SK-N-SH treated with all-trans-retinoic acid at 6 μM for 48 hours (cell line): Measurements from ENCODE around the gene CCDC194.
"Not testable (repeated sequence)": the region's sequence is repeated elsewhere in the genome, so short reads cannot be mapped to it uniquely, and the experiment has no call there.

ENCODE experiments used
- ATAC-seq: fragments of 200-7000 bp; cut with Tn5 transposase; 3 replicates; pipeline ENCODE4 v1.9.1; 2020; ENCODE audit warnings: mild to moderate bottlenecking, moderate library complexity
- ARNTL ChIP-seq: fragments of 450-650 bp; formaldehyde crosslinking; IDR thresholded peaks from 2 replicates; pipeline ENCODE4 v1.5.0; 2020; ENCODE audit warnings: low read depth, mild to moderate bottlenecking, moderate library complexity, borderline replicate concordance
- CSDC2 ChIP-seq: fragments of 250-450 bp; sonication (Bioruptor Pico); IDR thresholded peaks from 2 replicates; pipeline ENCODE4 v1.5.0; 2020; ENCODE audit warnings: mild to moderate bottlenecking, moderate library complexity
- ESRRG ChIP-seq: fragments of 250-450 bp; sonication (Bioruptor Pico); IDR thresholded peaks from 2 replicates; pipeline ENCODE4 v1.6.1; 2021; ENCODE audit warnings: mild to moderate bottlenecking
- ISL1 ChIP-seq: fragments of 250-450 bp; sonication (Bioruptor Pico); IDR thresholded peaks from 2 replicates; pipeline ENCODE4 v2.1.2; 2022; ENCODE audit warnings: mild to moderate bottlenecking, moderate library complexity
- OSR1 ChIP-seq: fragments of 250-450 bp; sonication (Bioruptor Pico); IDR thresholded peaks from 2 replicates; pipeline ENCODE4 v1.8.0; 2022; ENCODE audit warnings: moderate library complexity, mild to moderate bottlenecking, inconsistent platforms
- PATZ1 ChIP-seq: fragments of 250-450 bp; sonication (Bioruptor Pico); IDR thresholded peaks from 2 replicates; pipeline ENCODE4 v1.8.0; 2020; ENCODE audit warnings: mild to moderate bottlenecking, moderate library complexity, borderline replicate concordance
- PPARA ChIP-seq: fragments of 250-450 bp; sonication (Bioruptor Pico); IDR thresholded peaks from 2 replicates; pipeline ENCODE4 v1.5.0; 2020; ENCODE audit warnings: mild to moderate bottlenecking, borderline replicate concordance
- RARB ChIP-seq: fragments of 250-450 bp; sonication (Bioruptor Pico); IDR thresholded peaks from 2 replicates; pipeline ENCODE4 v1.8.0; 2021; ENCODE audit warnings: mild to moderate bottlenecking, moderate library complexity
- SNAI2 ChIP-seq: fragments of 250-450 bp; sonication (Bioruptor Pico); IDR thresholded peaks from 2 replicates; pipeline ENCODE4 v1.5.0; 2020; ENCODE audit warnings: mild to moderate bottlenecking, moderate library complexity
- TCF4 ChIP-seq: fragments of 250-450 bp; sonication (Bioruptor Pico); IDR thresholded peaks from 2 replicates; pipeline ENCODE4 v1.8.0; 2021; ENCODE audit warnings: mild to moderate bottlenecking, moderate library complexity, borderline replicate concordance
- TSHZ2 ChIP-seq: fragments of 250-450 bp; sonication (Bioruptor Pico); IDR thresholded peaks from 2 replicates; pipeline ENCODE4 v1.5.0; 2020; ENCODE audit warnings: mild to moderate bottlenecking, moderate library complexity
- ZC3H10 ChIP-seq: fragments of 250-450 bp; sonication (Bioruptor Pico); IDR thresholded peaks from 2 replicates; pipeline ENCODE4 v1.5.1; 2021; ENCODE audit warnings: mild to moderate bottlenecking, moderate library complexity
- ZFP3 ChIP-seq: fragments of 250-450 bp; sonication (Bioruptor Pico); IDR thresholded peaks from 2 replicates; pipeline ENCODE4 v1.5.0; 2020; ENCODE audit warnings: mild to moderate bottlenecking, moderate library complexity
- ZFP30 ChIP-seq: fragments of 450-650 bp; formaldehyde crosslinking; IDR thresholded peaks from 2 replicates; pipeline ENCODE4 v1.5.0; 2022; ENCODE audit warnings: mild to moderate bottlenecking, moderate library complexity
- ZNF565 ChIP-seq: fragments of 450-650 bp; formaldehyde crosslinking; conservative IDR thresholded peaks from 2 replicates; pipeline ENCODE4 v1.5.0; 2020; ENCODE audit warnings: low read depth, mild to moderate bottlenecking, moderate library complexity
- ZNF8 ChIP-seq: fragments of 450-650 bp; formaldehyde crosslinking; IDR thresholded peaks from 2 replicates; pipeline ENCODE4 v1.5.0; 2020; ENCODE audit warnings: mild to moderate bottlenecking, moderate library complexity
- TF ChIP-seq, protein P1 (sequence below): fragments of 250-450 bp; sonication (Bioruptor Pico); IDR thresholded peaks from 2 replicates; pipeline ENCODE4 v1.5.1; 2021; ENCODE audit warnings: mild to moderate bottlenecking, moderate library complexity
- TF ChIP-seq, protein P2 (sequence below): fragments of 250-450 bp; sonication (Bioruptor Pico); IDR thresholded peaks from 2 replicates; pipeline ENCODE4 v1.8.0; 2021; ENCODE audit warnings: low read depth, mild to moderate bottlenecking, moderate library complexity, borderline replicate concordance
- TF ChIP-seq, protein P3 (sequence below): fragments of 250-450 bp; sonication (Bioruptor Pico); IDR thresholded peaks from 2 replicates; pipeline ENCODE4 v1.5.1; 2020; ENCODE audit warnings: low read depth, mild to moderate bottlenecking, moderate library complexity

CCDC194 gene

GRCh38 chr19:17370026-17370587, 23.9 kb downstream of the CCDC194 start:
- ATAC-seq = no peak
- TF ChIP-seq PATZ1 (CRISPR knock-in tag) (no peak), ISL1 (CRISPR knock-in tag) (no peak), ZC3H10 (CRISPR knock-in tag) (no peak), RARB (CRISPR knock-in tag) (no peak), CSDC2 (no peak)

DNA sequence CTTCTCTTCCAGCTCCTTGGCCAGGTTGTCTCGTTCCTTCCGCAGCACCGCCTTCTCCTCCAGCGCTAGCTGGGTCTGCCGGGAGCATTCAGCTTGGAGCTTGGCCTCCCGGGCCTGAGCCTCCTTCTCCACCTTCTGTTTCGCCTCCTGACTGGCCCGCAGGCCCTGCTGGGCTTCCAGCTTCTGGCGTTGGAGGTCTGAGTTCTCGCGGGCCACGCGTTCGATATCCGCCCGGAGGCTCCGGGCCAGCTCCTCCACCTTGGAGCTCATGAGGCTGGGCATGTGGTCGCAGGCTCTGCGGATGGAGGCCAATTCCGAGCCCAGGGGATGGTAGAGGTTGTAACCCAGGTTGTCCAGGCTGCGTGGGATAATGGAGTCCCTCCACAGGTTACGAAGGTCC, 28.6 kb downstream of the CCDC194 start:
- no peak for ATAC-seq
- TF ChIP-seq ZFP3 = no peak
- TF ChIP-seq ZNF8 (CRISPR knock-in tag) = no peak
- TF ChIP-seq SNAI2 (CRISPR knock-in tag) = no peak
- no peak for TF ChIP-seq CSDC2
- TF ChIP-seq, protein P1, sequence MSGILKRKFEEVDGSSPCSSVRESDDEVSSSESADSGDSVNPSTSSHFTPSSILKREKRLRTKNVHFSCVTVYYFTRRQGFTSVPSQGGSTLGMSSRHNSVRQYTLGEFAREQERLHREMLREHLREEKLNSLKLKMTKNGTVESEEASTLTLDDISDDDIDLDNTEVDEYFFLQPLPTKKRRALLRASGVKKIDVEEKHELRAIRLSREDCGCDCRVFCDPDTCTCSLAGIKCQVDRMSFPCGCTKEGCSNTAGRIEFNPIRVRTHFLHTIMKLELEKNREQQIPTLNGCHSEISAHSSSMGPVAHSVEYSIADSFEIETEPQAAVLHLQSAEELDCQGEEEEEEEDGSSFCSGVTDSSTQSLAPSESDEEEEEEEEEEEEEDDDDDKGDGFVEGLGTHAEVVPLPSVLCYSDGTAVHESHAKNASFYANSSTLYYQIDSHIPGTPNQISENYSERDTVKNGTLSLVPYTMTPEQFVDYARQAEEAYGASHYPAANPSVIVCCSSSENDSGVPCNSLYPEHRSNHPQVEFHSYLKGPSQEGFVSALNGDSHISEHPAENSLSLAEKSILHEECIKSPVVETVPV = no peak
- TF ChIP-seq, protein P2, sequence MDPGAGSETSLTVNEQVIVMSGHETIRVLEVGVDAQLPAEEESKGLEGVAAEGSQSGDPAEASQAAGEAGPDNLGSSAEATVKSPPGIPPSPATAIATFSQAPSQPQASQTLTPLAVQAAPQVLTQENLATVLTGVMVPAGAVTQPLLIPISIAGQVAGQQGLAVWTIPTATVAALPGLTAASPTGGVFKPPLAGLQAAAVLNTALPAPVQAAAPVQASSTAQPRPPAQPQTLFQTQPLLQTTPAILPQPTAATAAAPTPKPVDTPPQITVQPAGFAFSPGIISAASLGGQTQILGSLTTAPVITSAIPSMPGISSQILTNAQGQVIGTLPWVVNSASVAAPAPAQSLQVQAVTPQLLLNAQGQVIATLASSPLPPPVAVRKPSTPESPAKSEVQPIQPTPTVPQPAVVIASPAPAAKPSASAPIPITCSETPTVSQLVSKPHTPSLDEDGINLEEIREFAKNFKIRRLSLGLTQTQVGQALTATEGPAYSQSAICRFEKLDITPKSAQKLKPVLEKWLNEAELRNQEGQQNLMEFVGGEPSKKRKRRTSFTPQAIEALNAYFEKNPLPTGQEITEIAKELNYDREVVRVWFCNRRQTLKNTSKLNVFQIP (CRISPR knock-in tag) = no peak
- TF ChIP-seq ZNF565 (CRISPR knock-in tag) = no peak
- TF ChIP-seq OSR1 (CRISPR knock-in tag) = no peak
- no peak for TF ChIP-seq PPARA (CRISPR knock-in tag)
- TF ChIP-seq ARNTL (CRISPR knock-in tag) = no peak
- TF ChIP-seq ZFP30 (CRISPR knock-in tag) = no peak
- TF ChIP-seq, protein P3, sequence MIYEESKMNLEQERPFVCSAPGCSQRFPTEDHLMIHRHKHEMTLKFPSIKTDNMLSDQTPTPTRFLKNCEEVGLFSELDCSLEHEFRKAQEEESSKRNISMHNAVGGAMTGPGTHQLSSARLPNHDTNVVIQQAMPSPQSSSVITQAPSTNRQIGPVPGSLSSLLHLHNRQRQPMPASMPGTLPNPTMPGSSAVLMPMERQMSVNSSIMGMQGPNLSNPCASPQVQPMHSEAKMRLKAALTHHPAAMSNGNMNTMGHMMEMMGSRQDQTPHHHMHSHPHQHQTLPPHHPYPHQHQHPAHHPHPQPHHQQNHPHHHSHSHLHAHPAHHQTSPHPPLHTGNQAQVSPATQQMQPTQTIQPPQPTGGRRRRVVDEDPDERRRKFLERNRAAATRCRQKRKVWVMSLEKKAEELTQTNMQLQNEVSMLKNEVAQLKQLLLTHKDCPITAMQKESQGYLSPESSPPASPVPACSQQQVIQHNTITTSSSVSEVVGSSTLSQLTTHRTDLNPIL = no peak
- TF ChIP-seq TCF4 = no peak
- no peak for TF ChIP-seq TSHZ2 (CRISPR knock-in tag)
- no peak for TF ChIP-seq ESRRG (CRISPR knock-in tag)

- ATAC-seq = not testable (repeated sequence)
These were observed 30.0 kb downstream of the CCDC194 start for GRCh38 chr19:17363852-17364605.
